PFSK-1 (cell line): ENCODE measurements around the gene TCF7.

Source experiments
- FOXP2 ChIP-seq: optimal IDR thresholded peaks from 2 replicates; pipeline ENCODE3; 2011; ENCODE audit warnings: borderline replicate concordance, control low read depth, inconsistent platforms; ENCODE audit not compliant: insufficient read depth; ENCODE audit errors: extremely low read length, extremely low read depth
- POLR2AphosphoS5 ChIP-seq: IDR thresholded peaks from 2 replicates; pipeline ENCODE4 v1.6.1; 2012; ENCODE audit warnings: low read depth, mild to moderate bottlenecking, control low read depth, low read length, moderate library complexity
- SIN3A ChIP-seq: IDR thresholded peaks from 2 replicates; pipeline ENCODE4 v1.6.1; 2012; ENCODE audit warnings: mild to moderate bottlenecking, low read length, moderate library complexity, borderline replicate concordance; ENCODE audit not compliant: insufficient read depth
- TAF1 ChIP-seq: IDR thresholded peaks from 2 replicates; pipeline ENCODE4 v1.6.1; 2012; ENCODE audit warnings: low read length, control low read depth, borderline replicate concordance; ENCODE audit not compliant: insufficient read depth
- TF ChIP-seq, protein P1 (sequence below), 2 experiments: IDR thresholded peaks; 2 replicates each; pipeline versions ENCODE4 v1.6.1 to v1.8.0; 2011 to 2012; ENCODE audit warnings: low read depth in 2 of 2, low read length in 2 of 2, control low read depth in 1 of 2, inconsistent platforms in 1 of 2, mild to moderate bottlenecking in 1 of 2, moderate library complexity in 1 of 2; ENCODE audit not compliant: insufficient read depth in 1 of 2

The TCF7 gene

DNA sequence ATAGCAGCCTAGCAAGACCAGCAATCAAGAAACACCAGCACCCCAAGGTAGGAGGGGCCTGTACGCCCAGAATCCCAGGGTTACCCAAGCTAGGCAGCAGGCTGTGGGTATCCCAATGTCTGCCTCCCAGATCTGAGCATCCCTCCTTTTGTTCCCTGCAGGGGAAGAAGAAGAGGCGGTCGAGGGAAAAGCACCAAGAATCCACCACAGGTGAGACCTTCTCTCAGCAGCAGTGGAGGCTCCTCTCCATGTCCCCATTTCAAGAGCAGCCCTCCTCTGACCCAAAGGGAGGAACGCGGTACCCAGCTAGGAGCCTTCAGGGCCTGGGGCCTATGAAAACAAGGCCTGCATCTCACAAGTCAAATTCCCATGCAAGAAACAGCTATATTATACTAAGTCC lies 28.9 kb downstream of the TCF7 start:
- TF ChIP-seq POLR2AphosphoS5 (no peak), SIN3A (no peak), TAF1 (no peak), FOXP2 (no peak)
- TF ChIP-seq, protein P1, sequence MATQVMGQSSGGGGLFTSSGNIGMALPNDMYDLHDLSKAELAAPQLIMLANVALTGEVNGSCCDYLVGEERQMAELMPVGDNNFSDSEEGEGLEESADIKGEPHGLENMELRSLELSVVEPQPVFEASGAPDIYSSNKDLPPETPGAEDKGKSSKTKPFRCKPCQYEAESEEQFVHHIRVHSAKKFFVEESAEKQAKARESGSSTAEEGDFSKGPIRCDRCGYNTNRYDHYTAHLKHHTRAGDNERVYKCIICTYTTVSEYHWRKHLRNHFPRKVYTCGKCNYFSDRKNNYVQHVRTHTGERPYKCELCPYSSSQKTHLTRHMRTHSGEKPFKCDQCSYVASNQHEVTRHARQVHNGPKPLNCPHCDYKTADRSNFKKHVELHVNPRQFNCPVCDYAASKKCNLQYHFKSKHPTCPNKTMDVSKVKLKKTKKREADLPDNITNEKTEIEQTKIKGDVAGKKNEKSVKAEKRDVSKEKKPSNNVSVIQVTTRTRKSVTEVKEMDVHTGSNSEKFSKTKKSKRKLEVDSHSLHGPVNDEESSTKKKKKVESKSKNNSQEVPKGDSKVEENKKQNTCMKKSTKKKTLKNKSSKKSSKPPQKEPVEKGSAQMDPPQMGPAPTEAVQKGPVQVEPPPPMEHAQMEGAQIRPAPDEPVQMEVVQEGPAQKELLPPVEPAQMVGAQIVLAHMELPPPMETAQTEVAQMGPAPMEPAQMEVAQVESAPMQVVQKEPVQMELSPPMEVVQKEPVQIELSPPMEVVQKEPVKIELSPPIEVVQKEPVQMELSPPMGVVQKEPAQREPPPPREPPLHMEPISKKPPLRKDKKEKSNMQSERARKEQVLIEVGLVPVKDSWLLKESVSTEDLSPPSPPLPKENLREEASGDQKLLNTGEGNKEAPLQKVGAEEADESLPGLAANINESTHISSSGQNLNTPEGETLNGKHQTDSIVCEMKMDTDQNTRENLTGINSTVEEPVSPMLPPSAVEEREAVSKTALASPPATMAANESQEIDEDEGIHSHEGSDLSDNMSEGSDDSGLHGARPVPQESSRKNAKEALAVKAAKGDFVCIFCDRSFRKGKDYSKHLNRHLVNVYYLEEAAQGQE (IDR thresholded peaks at IDR 0.05; ENCODE audit: insufficient read depth in 1 of 2, low read depth in 2 of 2, low read length in 2 of 2): no peak

DNA sequence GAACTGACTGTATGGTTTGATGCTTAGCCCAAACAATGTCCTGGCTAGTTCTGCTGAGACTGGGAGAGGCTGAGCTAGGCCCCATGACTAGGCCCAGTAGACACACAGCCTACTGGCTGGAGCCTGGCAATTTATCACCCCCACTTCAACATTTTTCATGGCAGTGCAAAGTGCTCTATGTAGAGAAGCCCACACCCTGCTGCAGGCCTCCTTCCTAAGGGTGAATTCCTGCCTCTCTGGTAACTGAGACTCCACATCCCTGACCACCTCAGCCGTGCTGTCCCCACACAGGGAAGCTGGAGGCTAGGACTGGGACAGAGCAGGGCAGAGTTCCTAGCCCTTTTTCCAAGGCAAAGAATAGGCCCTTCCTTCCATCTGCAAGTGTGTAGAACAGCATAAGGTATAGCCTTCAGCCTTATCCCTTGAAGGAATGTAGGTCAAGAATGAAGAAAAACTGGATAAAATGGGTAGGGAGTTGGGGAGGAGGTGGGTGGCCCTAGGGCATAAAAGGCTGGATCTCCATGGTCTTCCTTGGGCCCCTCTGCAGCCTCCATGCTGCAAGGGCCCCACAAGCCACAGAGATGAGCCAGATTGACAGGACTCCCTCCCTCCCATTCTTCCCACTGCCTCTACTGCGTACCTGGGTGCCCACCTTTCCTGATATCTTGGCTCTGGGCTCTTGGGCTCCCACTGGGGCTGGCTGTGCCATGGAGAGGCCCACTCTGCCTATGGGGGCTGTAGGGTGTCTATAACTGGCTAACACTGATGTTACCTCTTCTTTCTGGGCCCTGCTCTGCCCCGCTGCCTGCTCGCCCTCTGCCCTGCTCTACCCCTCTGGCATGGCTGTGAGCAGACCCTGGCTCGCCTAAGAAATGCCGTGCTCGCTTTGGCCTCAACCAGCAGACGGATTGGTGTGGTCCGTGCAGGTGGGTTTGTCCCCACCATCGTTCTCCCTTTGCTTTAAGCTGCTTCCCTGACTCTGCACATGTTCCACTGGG lies 29.8 kb downstream of the TCF7 start:
- TF ChIP-seq TAF1 (no peak), POLR2AphosphoS5 (no peak; the same call in 1 of the 2 replicates), SIN3A (no peak), FOXP2 (no peak)
- TF ChIP-seq, protein P1 (IDR thresholded peaks at IDR 0.05; ENCODE audit: insufficient read depth in 1 of 2, low read depth in 2 of 2, low read length in 2 of 2): no peak

DNA sequence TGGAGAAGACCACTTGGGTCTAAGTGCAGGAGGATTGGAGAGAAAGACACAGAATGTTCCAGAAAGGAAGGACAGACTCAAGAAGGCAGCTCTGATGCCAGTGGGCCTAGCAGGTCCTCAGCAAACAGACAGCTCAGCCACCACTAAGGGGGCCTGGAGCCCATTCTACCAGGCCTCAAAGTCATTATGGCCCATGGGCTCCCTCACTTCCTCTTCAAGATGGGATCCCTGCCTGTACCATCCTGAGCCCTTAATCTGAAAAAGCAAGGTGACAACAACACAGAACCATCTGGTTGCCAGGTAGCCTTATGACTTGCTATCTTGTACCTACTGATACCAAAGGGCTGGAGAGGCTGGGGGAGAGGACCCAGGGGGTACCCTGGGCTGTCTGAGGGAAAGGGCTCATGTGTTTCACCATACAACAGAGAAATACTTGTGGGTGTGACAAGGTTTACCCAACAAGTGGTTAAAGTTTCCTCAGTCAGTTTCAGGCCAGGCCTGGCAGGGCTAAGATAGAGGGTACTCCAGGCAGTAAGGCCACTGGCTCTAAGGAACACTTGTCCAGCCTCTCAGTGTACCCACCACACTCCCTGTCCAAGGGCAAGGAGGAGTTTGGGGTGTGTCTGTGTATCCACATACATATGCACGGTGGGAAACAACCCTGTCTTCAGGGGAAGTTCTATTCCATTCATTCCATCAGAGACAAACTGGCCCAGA lies 30.7 kb downstream of the TCF7 start:
- no peak for TF ChIP-seq TAF1
- no peak for TF ChIP-seq POLR2AphosphoS5
- TF ChIP-seq, protein P1 (IDR thresholded peaks at IDR 0.05; ENCODE audit: insufficient read depth in 1 of 2, low read depth in 2 of 2, low read length in 2 of 2): no peak
- TF ChIP-seq SIN3A: no peak
- no peak for TF ChIP-seq FOXP2

DNA sequence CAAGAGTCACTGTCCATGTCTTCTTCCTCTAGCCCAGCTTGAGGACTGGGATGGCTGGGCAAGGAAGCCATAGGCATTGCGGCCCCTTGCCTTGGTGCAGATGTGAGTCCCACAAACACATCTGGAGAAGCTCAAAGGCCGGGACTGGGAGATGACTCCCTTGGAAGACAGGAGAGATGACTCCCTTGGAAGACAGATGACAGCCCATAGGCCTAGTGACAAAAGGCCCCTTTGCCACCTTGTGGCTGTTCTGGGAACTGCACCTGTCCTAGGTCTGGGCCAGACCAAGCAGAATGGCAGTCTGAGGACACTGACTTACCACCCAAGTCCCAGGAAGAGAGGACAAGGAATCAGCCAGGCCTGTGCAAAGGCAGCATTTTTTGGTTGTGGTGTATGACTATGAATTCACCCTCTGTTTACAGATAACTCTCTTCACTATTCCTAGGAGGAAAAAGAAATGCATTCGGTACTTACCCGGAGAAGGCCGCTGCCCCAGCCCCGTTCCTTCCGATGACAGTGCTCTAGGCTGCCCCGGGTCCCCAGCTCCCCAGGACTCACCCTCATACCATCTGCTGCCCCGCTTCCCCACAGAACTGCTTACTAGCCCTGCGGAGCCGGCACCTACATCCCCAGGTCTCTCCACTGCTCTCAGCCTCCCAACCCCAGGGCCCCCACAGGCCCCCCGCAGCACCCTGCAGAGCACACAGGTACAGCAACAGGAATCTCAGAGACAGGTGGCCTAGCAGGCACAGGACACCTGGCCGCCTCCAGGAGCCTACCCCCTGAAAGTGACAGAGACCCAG lies 31.5 kb downstream of the TCF7 start:
- TF ChIP-seq, protein P1 (IDR thresholded peaks at IDR 0.05; ENCODE audit: insufficient read depth in 1 of 2, low read depth in 2 of 2, low read length in 2 of 2): no peak
- TF ChIP-seq SIN3A (no peak), POLR2AphosphoS5 (no peak), TAF1 (no peak), FOXP2 (no peak)
